Testis (tissue), 3 donors: ENCODE data around the gene PLIN5. TPM values are rescaled to one million over a fixed set of nuclear protein-coding genes. Genes with fewer than 3 reads are reported as not detected.

Source experiments
- DNase-seq: peaks from one replicate; pipeline ENCODE4 v3.0.0-alpha.2; 2019
- H3K27ac ChIP-seq, 2 donors: fragments of 200-600 bp; sonication (generic); one replicate each; pipeline ENCODE4 v1.5.1; 2019
- H3K27me3 ChIP-seq: fragments of 200-600 bp; sonication (generic); one replicate; pipeline ENCODE4 v1.5.1; 2019
- H3K36me3 ChIP-seq: fragments of 200-600 bp; sonication (generic); one replicate; pipeline ENCODE4 v1.5.1; 2017; ENCODE audit warnings: low read depth; ENCODE audit errors: missing control alignments
- H3K4me1 ChIP-seq: fragments of 200-600 bp; sonication (generic); one replicate; pipeline ENCODE4 v1.5.1; 2019
- H3K4me3 ChIP-seq, 2 donors: fragments of 200-600 bp; sonication (generic); one replicate each; pipeline ENCODE4 v1.5.1; 2017 to 2019
- H3K9me3 ChIP-seq: fragments of 200-600 bp; sonication (generic); one replicate; pipeline ENCODE4 v1.5.1; 2017
- POLR2A ChIP-seq: fragments of 450-650 bp; IDR thresholded peaks from one replicate; pipeline ENCODE4 v1.6.1; 2017; ENCODE audit warnings: antibody characterized with exemption, mild to moderate bottlenecking, moderate library complexity
- WGBS, 2 donors: methylation state at CpG; one replicate each; pipeline ENCODE4 v1.1.5; 2018; 5-methylcytosine and 5-hydroxymethylcytosine counted together
- intact Hi-C: fragments of 100-400 bp; cut with DNase I; formaldehyde crosslinking; loops from one replicate; pipeline ENCODE4 v1.15.1; 2023; ENCODE audit warnings: low total_unique reads
- polyA plus RNA-seq: library from polyadenylated mRNA; stranded (reverse); fragments of 350-450 nt; fragmentation: Illumina TruSeq; extraction: RNeasy Lipid Tissue Mini Kit (QIAGEN cat#74804); gene quantifications from one replicate; pipeline ENCODE4 v1.2.3, GENCODE V29; 2014; ENCODE audit warnings: low read depth, low replicate concordance; ENCODE audit not compliant: insufficient read depth
- total RNA-seq, 2 donors: library from RNA; depleted of rRNA; stranded (reverse); fragments of >200 nt; gene quantifications; one replicate each; pipeline ENCODE4 v1.2.3, GENCODE V29; 2016
- TF ChIP-seq, protein P1 (sequence below), 3 experiments: fragments of 450-650 bp in 2 of 3; fragments of 200-600 bp in 1 of 3; sonication (generic) in 1 of 3; IDR thresholded peaks; one replicate each; pipeline ENCODE4 v1.5.1; 2016 to 2019; ENCODE audit warnings: antibody characterized with exemption in 3 of 3, mild to moderate bottlenecking in 2 of 3, moderate library complexity in 1 of 3

Gene PLIN5
- total and polyA plus RNA-seq, 3 donors from 2014 or later: 3.8 to 8.5 (median 7.4) TPM

DNA sequence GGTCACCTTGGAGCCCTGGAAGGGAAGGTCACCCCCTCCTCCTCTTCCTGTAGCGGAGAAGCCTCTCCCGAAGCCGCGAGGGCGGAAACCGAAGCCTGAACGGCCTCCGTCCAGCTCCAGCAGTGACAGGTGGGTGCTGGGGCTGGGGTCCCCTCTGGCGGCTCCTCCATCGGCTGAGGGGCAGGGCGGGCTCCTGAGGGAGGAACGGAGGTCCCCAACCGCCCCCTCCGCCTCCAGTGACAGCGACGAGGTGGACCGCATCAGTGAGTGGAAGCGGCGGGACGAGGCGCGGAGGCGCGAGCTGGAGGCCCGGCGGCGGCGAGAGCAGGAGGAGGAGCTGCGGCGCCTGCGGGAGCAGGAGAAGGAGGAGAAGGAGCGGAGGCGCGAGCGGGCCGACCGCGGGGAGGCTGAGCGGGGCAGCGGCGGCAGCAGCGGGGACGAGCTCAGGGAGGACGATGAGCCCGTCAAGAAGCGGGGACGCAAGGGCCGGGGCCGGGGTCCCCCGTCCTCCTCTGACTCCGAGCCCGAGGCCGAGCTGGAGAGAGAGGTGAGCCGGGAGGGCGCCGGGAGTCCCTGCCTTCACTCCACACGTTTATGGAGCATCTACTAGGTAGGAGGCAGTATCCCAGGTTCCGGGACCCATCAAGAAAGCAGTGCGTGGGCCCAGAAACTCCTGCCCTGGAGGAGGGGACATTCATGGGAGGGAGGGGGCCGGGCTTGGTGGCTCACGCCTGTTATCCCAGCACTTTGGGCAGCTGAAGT is 40.9 kb downstream of the PLIN5 start:
- Histone ChIP-seq H3K27me3 (no peaks in the 10 kb centered on the region), H3K4me3 (peak overlapping the region in 1 of 2 donors; percentile 29), H3K4me1 (no peaks in the 10 kb centered on the region), H3K27ac (no peak overlapping the region), H3K36me3 (no peaks in the 10 kb centered on the region), H3K9me3 (no peaks in the 10 kb centered on the region)
- DNase-seq: no peak
- WGBS, 2 donors: 66 to 84% methylated on average over 40 to 61 of the region's 61 CpGs
- TF ChIP-seq POLR2A: no peak
- TF ChIP-seq, protein P1, sequence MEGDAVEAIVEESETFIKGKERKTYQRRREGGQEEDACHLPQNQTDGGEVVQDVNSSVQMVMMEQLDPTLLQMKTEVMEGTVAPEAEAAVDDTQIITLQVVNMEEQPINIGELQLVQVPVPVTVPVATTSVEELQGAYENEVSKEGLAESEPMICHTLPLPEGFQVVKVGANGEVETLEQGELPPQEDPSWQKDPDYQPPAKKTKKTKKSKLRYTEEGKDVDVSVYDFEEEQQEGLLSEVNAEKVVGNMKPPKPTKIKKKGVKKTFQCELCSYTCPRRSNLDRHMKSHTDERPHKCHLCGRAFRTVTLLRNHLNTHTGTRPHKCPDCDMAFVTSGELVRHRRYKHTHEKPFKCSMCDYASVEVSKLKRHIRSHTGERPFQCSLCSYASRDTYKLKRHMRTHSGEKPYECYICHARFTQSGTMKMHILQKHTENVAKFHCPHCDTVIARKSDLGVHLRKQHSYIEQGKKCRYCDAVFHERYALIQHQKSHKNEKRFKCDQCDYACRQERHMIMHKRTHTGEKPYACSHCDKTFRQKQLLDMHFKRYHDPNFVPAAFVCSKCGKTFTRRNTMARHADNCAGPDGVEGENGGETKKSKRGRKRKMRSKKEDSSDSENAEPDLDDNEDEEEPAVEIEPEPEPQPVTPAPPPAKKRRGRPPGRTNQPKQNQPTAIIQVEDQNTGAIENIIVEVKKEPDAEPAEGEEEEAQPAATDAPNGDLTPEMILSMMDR (IDR thresholded peaks at IDR 0.05): no peak
- intact Hi-C loops: no loop called here

DNA sequence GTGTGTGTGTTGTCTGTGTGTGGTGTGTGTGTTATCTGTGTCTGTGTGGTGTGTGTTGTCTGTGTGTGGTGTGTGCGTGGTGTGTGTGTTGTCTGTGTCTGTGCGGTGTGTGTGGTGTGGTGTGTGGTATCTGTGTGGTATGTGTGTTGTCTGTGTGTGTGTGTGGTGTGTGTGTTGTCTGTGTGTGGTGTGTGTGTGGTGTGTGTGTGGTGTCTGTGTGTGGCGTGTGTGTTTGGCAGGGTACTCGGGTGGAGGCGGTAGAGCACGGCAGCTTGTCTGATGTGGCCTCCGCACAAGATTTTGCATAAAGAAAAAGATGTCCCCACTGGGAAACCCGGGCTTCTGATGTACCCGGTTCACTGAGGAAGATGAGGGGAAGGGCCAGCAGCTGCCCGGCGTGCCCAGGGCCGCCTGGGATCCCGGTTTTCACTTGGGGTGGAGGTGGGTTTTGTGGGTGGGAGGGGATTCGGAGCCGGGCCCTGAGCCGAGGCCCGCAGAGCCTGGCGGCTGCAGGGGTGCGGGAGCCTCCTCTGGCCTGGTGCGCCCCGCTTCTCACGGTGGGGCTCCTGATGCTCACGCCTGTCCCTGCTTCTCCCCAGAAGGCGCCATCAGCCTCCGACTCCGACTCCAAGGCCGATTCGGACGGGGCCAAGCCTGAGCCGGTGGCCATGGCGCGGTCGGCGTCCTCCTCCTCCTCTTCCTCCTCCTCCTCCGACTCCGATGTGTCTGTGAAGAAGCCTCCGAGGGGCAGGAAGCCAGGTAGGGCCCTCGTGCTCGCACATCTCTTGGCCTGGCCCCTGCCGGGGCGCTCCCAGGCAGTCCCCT is 41.7 kb downstream of the PLIN5 start:
- Histone ChIP-seq H3K36me3 (no peaks in the 10 kb centered on the region), H3K27ac (no peak overlapping the region), H3K9me3 (no peaks in the 10 kb centered on the region), H3K27me3 (no peaks in the 10 kb centered on the region), H3K4me1 (no peaks in the 10 kb centered on the region), H3K4me3 (peak overlapping the region in 1 of 2 donors; percentile 29)
- DNase-seq: no peak
- WGBS, 2 donors: 74% methylated on average over 20 to 41 of the region's 41 CpGs
- intact Hi-C loops: no loop called here
- TF ChIP-seq POLR2A: no peak

DNA sequence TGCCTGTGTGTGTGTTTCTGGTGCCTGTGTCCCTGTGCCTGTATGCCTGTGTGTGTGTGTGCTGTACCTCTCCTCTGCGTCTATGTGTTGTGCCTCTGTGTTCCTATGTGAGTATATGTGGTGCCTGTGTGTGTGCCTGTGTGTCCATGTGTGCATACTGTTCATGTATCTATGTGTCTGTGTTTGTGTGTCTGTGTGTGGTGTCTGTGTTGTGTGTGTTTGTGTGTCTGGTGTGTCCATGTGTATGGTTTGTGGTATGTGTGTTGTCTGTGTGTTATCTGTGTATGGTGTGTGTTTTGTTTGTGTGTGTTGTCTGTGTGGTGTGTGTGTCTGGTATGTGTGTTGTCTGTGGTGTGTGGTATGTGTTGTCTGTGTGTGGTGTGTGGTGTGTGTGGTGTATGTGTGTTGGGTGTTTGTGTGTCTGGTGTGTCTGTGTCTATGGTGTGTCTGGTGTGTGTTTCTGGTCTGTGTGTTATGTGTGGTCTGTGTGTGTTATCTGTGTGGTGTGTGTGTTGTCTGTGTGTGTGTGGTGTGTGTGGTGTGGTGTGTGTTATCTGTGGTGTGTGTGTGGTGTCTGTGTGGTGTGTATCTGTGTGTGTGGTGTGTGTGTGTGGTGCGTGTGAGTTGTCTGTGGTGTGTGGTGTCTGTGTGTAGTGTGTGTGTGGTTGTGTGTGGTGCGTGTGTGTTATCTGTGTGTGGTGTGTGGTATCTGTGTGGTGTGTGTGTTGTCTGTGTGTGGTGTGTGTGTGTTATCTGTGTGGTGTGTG is 42.5 kb downstream of the PLIN5 start:
- intact Hi-C loops: no loop called here
- TF ChIP-seq POLR2A: no peak
- TF ChIP-seq, protein P1 (IDR thresholded peaks at IDR 0.05): no peak
- 82 to 93% methylated on average over 3 of the region's 3 CpGs for WGBS, 2 donors

DNA sequence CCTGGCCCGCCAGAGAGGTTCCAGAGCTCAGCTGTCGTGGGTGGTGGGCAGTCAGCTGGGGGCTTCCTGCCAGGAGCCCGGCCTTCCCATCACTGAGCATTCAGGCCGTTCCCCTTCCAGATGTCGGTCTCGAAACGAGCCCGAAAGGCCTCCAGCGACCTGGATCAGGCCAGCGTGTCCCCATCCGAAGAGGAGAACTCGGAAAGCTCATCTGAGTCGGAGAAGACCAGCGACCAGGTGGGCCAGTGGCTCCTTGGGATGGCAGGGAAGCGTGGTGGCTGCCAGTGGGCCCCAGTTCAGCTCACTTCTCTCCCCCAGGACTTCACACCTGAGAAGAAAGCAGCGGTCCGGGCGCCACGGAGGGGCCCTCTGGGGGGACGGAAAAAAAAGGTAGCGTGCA is 43.6 kb downstream of the PLIN5 start:
- Histone ChIP-seq H3K27ac (no peak overlapping the region), H3K9me3 (no peaks in the 10 kb centered on the region), H3K4me3 (no peak overlapping the region), H3K27me3 (no peaks in the 10 kb centered on the region), H3K36me3 (no peaks in the 10 kb centered on the region), H3K4me1 (no peaks in the 10 kb centered on the region)
- no peak for DNase-seq
- 93 to 95% methylated on average over 18 to 21 of the region's 21 CpGs for WGBS, 2 donors
- TF ChIP-seq, protein P1 (IDR thresholded peaks at IDR 0.05): no peak
- no peak for TF ChIP-seq POLR2A
- intact Hi-C loops: no loop called here

More for the DNA sequence above, 42.5 kb downstream of the PLIN5 start:
- Histone ChIP-seq H3K27me3 (no peaks in the 10 kb centered on the region), H3K4me3 (no peak overlapping the region), H3K27ac (no peak overlapping the region), H3K4me1 (no peaks in the 10 kb centered on the region), H3K36me3 (no peaks in the 10 kb centered on the region), H3K9me3 (no peaks in the 10 kb centered on the region)
- no peak for DNase-seq

DNA sequence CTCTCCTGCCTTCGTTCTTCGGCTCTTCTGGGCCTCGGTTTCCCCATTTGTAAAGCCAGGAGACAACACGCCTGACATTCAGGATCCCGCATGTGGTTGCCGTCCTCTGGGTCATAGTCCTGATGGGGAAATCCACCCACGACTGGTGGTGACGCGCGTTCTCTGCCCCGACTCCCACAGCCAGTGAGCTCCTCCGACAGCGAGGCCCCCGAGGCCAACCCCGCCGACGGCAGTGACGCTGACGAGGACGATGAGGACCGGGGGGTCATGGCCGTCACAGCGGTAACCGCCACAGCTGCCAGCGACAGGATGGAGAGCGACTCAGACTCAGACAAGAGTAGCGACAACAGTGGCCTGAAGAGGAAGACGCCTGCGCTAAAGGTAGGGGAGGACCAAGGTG is 46.5 kb downstream of the PLIN5 start:
- no peaks in the 10 kb centered on the region for H3K36me3 ChIP-seq
- H3K4me3 ChIP-seq: no peak overlapping the region

More for the DNA sequence above, 46.5 kb downstream of the PLIN5 start:
- no peak for TF ChIP-seq POLR2A
- TF ChIP-seq, protein P1 (IDR thresholded peaks at IDR 0.05): no peak
- no peaks in the 10 kb centered on the region for H3K9me3 ChIP-seq
- no peaks in the 10 kb centered on the region for H3K4me1 ChIP-seq
- H3K27me3 ChIP-seq: no peaks in the 10 kb centered on the region
- intact Hi-C loops: no loop called here
- no peak overlapping the region for H3K27ac ChIP-seq
- WGBS, 2 donors: 89 to 94% methylated on average over 12 to 29 of the region's 29 CpGs
- no peak for DNase-seq
